ENCODE data around the gene CLDN34.

Gene CLDN34, protein sequence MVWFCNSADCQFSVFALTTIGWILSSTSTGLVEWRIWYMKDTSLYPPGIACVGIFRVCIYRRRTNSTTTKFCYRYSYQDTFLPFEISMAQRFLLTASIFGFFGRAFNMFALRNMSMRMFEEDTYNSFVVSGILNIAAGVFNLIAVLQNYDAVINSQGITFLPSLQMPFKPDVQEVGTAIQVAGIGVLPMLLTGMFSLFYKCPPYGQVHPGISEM

GRCh38 chrX:9966775-9967408 lies at the start of gene CLDN34:
CLDN34 (plus strand) TSS chrX:9967358; CDS start chrX:9967358, 0 bp downstream.
- DNase-seq (ENCODE audit: low read depth, low spot score), result no peak

GRCh38 chrX:9917861-9918260 lies 49.3 kb upstream of the CLDN34 start:
- DNase-seq (ENCODE audit: low read depth, low spot score), result no peak

GRCh38 chrX:9919632-9920172 lies 47.5 kb upstream of the CLDN34 start:
- DNase-seq (ENCODE audit: low read depth, low spot score), result no peak

DNA sequence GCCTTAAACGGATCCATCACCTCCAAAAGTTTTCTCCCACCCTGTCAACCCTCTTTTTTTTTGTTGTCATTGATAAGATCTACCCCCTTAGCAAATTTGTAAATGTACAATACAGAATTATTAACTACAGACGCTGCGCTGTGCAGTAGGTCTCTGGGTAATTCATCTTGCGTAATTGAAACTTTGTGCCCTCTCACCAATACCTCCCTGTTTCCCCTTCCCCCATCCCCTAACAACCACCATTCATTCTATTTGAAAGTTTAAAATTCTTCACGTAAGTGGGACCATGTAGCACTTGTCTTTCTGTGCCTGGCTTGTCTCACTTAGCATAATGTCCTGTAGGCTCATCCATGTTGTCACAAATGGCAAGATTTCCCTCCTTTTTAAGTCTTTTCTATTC lies 45.8 kb upstream of the CLDN34 start:
- no peak for DNase-seq (ENCODE audit: low read depth, low spot score)

- no peak for DNase-seq (ENCODE audit: low read depth, low spot score)
Measured at GRCh38 chrX:9923357-9923756, 43.8 kb upstream of the CLDN34 start.

GRCh38 chrX:9926002-9926401 lies 41.2 kb upstream of the CLDN34 start:
- DNase-seq (ENCODE audit: low read depth, low spot score), result no peak

DNA sequence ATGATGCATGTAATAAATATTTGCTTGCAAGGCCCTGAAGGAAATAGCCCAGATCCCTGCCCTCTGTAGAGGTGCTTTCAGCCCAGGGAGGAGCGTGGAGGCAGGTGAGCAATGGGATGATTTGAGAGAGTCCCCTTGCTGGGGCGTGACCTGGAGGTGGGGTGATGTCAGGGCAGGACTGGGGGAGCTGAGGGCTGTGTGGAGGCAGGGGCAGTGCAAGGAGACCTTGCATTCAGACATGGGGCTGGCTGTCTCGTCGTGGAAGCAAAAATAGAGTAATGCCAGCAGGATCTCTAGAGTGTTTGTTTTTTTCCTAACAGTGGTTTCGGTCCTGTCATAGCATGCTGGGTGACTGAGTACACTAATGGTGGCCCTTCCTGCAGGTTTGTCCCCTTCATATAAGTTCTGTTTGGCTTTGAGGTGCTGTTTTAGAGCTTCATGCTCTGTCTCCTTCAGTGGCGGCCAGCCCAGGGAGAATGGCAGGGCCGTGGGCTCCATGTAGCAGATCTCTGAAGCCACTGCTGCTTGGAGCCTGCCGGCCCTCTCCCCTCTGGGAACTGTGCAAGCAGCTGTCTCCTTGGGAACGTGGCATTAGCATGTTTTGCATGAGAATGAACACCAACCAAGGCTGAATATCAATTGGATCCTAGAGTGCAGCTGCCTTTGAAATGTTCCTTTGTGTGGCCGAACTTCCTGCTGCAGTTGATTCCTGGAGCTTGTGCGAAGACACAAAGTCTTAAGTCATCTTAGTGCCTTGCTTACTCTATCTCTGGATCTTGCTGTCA lies 39.3 kb upstream of the CLDN34 start:
- DNase-seq (ENCODE audit: low read depth, low spot score), result peak; percentile 67

GRCh38 chrX:9935436-9935835 lies 31.7 kb upstream of the CLDN34 start:
- DNase-seq (ENCODE audit: low read depth, low spot score), result no peak

DNA sequence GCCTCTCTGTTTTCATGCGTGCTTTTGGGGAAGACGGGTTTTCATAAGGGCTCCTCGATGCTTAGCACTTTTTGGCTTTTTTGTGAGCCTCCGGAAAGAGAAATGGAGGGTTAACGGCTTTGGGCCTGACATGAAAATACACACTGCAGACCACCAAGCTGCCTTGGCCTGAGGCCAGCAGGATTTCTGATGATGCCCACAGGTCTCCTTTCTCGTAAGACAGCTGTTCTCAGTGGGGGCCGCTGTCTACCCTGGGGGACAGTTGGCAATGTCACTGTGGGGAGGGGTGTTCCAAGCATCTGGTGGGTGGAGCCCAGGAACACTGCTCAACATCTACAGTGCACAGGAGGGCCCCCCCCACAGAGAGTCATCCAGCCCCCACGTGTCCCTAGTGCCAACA lies 29.4 kb upstream of the CLDN34 start:
- DNase-seq (ENCODE audit: low read depth, low spot score), result no peak

GRCh38 chrX:9938516-9938915 lies 28.6 kb upstream of the CLDN34 start:
- no peak for DNase-seq (ENCODE audit: low read depth, low spot score)

DNA sequence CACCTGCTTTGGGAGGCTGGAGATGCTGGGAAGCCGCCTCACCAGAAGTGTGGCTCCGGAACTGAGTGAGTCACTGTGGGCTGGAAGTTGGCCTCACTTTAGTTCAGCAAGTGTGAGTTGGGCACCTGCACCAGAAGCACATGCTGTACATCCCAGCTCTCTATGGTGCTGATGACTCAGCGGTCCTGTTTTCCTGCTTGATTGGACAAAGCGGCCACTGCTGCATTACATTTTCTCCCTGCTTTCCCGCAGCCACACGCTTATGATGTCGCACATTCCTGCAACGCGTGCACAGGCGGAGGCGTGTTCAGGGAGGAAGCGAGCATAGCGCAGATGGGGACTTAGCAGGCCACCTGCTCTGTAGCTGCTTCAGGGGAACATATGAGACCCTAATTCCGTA lies 26.7 kb upstream of the CLDN34 start:
- peak; percentile 91 for DNase-seq (ENCODE audit: low read depth, low spot score)

GRCh38 chrX:9942086-9942485 lies 25.1 kb upstream of the CLDN34 start:
- DNase-seq (ENCODE audit: low read depth, low spot score), result no peak

DNA sequence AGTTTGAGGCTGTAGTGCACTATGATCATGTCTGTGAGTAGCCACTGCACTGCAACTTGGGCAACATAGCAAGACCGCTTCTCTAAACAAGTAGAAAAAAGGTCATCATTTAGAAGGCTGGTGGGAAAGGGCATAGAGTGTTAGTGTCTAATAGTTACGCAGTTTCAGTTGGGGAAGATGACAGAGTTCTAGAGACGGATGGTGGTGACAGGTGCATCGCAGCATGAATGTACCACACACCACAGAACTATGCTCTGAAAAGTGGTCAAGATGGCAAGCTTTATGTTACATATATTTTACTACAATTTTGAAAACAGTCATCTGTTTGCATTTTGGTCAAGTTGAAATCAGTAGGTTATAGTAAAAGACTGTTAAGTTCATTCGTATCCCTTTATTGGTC lies 23.7 kb upstream of the CLDN34 start:
- no peak for DNase-seq (ENCODE audit: low read depth, low spot score)

DNA sequence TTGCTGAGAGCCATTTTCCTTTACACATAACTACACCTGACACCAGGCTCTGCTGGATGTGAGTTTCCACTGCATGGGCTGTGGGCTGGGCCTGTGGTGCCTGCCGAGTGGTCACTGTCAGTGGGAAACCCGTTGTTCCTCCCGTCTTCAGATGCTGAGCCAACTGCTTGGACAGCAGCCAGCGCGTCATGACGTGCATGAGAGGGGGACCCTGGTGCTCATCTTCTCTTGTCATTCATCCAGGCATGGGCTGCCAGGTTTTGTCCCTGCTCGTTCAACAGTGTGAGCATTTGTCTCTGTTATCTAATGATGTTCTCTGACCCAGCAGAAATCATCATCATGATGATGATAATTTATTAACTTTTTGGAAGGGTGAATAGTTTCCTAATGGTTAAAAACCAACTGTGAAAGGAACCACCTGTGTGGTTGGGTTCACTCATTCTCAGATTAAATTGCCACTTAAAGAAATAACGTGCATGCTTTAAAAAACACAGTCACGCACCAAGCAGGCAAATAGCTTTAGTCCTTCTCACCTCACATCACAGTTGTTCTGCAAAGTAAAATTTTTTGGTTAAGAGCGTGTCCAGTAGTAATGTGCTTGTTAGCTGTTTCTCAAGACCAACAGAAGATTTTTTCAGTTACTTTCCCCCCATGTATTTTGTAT lies 19.9 kb upstream of the CLDN34 start:
- no peak for DNase-seq (ENCODE audit: low read depth, low spot score)

DNA sequence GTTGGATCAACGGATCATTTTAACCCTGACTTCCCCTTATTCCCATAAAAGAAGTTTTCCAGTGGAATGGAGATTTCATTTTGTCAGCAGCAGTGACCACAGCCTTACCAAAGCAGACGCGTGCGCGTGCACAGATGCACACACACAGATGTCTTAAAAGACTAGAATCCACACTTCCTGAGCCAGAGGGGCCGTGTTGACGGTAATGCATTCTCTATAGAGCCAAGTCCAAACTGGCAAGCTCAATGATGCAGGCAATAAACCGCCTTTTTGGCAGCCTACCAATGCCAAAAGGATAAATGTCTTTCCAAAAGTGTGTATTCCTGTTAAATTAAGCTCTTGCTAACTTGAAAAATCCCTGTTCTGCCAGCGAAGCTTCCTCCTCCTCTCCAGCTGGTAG lies 18.8 kb upstream of the CLDN34 start:
- peak; percentile 43 for DNase-seq (ENCODE audit: low read depth, low spot score)

DNA sequence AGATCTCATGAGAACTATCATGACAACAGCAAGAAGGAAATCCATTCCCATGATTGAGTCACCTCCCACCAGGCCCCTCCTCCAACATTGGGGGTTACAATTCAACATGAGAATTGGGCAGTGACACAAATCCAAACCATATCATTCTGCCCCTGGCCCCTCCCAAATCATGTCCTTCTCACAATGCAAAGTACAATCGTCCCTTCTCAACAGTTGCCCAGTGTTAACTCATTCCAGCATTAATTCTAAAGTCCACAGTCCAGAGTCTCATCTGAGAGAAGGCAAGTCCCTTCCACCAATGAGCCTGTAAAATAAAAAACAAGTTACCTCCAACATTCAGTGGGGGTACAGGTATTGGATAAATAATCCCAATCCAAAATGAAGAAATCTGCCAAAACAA lies 14.9 kb upstream of the CLDN34 start:
- DNase-seq (ENCODE audit: low read depth, low spot score), result no peak

DNA sequence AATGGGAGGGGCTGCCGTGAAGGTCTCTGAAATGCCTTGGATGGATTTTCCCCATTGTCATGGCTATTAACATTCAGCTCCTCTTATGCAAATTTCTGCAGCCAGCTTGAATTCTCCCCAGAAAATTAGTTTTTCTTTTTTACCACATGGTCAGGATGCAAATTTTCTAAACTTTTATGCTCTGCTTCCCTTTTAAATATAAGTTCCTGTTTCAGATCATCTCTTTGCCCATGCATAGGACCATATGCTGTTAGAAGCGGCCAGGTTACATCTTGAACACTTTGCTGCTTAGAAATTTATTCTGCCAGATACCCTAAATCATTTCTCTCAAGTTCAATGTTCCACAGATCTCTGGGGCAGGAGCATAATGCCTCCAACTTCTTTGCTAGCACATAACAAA lies 13.8 kb upstream of the CLDN34 start:
- no peak for DNase-seq (ENCODE audit: low read depth, low spot score)

DNA sequence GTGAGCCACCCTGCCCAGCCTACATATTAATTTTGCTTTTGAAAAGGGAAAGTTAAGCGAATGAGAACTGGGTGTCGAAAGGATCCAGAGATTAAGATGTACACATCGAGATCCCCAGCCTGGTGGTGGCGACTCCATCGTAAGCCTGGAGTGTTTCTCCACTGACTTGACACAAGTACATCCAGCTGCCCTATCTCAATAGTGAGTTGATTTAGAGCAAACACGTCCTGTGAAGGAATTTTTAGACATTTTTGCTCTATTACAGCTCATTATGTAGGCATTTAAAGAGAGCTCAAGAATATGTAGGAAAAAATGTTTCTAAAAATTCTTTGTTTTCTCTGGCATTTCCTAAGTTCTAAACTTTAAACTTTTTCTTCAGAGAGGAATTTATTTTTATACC lies 11.7 kb upstream of the CLDN34 start:
- peak; percentile 3 for DNase-seq (ENCODE audit: low read depth, low spot score)

DNA sequence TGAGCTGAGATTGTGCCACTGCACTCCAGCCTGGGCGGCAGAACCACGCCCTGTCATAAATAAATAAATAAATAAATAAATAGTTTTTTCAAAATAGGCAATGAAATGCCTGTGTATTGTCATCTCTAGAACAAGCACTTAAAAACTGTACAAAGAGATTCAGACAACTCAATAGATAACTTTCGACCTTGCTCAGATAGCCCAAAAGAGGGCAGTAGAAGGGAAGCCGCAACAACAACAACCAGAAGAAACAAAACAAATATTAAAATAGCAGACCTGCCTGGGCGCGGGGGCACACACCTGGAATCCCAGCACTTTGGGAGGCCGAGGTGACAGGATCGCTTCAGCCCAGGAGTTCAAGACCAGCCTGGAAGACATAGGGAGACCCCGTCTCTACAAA lies 9.4 kb upstream of the CLDN34 start:
- no peak for DNase-seq (ENCODE audit: low read depth, low spot score)

DNA sequence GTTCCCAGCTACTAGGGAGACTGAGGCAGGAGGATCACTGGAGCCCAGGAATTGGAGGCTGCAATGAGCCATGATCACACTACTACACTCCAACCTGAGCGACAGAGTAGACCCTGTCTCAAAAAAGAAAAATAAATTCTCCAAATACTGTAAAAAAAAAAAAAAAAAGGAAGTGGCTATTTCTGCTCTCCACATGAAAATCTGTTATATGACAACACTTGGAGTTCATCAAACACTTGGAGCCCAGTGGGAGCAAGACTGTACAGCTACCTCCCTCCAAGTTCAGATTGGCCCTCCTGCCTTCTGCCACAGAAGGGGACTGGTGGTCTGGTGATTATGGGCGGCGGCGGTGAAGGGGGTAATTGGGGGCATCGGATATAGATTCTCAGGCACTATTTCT lies 9.0 kb upstream of the CLDN34 start:
- DNase-seq (ENCODE audit: low read depth, low spot score), result no peak

- no peak for DNase-seq (ENCODE audit: low read depth, low spot score)
Measured at GRCh38 chrX:9961750-9962149, 5.4 kb upstream of the CLDN34 start.

DNA sequence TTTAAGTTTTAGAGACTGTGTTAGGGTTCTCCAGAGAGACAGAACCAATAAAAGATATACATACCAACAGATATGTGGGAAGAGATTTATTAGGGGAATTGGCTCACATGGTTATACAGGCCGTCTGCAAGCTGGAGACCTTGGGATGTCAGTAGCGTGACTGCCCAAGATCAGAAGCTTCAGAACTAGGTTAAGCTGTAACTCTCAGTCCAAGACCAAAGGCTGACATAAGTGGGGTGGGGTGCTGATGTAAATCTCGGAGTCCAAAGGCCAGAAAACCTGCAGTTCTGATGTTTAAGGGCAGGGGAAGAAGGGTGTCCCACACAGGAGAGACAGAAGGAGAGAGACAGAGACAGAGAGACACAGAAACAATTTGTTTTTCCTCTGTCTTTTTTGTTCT lies 10.5 kb downstream of the CLDN34 start:
- no peak for DNase-seq (ENCODE audit: low read depth, low spot score)

Measured in astrocyte of the hippocampus (primary cell).